Left lobe of liver (tissue), 2 donors: ENCODE data around the gene AMPH. TPM values are rescaled to one million over a fixed set of nuclear protein-coding genes. Genes with fewer than 3 reads are reported as not detected.

Experiments used
- ATAC-seq: fragments of 200-7000 bp; cut with Tn5 transposase; one replicate; pipeline ENCODE4 v1.9.1; 2020; ENCODE audit warnings: mild to moderate bottlenecking, moderate library complexity
- DNase-seq: peaks from one replicate; pipeline ENCODE4 v3.0.0-alpha.2; 2020; ENCODE audit warnings: low spot score
- total RNA-seq: library from RNA; stranded (reverse); gene quantifications from one replicate; pipeline ENCODE4 v1.2.1, GENCODE V29; 2021
- donor health status: DM: no; HTN: no; CAD: no; lungs with moderate emphysema.
- donor health status: DM: no; HTN: yes; CAD: no.

The AMPH gene
- total RNA-seq, 1 donor from 2014 or later: 1.1 TPM

DNA sequence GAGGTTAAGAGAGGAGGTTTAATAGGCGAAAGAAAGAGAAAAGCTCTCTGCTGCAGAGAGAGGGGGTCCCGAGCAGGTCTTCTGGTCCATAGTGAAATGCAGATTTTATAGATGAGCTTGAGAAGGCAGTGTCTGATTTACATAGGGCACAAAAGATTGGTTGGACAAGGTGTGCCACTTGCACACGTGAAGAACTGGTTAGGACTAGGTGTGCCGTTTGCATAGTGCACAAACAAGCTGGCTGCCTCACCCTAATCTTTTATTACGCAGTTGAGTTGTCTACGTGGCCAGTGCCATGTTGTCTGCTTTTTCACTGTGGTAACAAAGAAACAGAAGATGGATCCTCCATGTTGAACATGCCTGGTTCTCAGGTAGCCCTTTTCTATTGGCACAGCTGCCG, 82.6 kb downstream of the AMPH start:
- ATAC-seq (no peak), DNase-seq (no peak)

DNA sequence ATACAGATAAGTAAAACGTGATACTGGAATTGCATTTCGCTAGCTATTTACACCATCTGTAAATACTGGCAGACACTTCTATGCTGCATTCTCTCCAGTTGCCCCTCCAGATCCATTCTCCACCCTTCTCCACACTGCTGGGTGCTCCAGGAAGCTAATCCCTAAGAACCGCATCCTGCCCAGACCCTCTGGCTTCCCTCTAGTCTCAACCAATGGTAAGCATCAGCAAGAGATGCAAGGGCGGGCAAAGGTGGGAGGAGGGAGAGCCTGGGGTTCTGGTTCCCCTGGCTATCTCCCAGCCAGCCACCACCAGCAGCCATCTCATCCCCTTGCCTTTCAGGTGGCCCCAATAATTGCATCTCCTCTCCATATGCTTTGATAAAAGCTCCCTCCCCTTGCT, 84.4 kb downstream of the AMPH start:
- no peak for ATAC-seq

DNA sequence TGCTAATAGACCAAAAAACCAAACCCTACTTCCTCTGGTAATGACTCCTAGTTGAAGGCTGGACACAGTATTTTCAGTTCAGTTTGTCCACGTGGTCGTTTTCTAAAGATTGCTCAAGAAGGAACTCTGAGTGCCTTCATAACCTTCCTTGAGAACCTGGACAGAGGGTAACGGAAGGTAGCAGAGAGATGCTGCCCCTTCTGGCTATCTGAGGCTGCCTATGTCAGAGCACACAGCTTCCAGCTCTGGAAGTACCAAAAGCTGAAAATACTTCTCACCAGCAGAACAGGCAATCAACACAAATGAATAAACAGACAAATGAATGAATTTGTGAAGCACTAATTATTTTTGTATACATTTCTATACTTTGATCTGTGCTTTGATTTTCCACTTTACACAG, 85.2 kb downstream of the AMPH start:
- DNase-seq (no peak), ATAC-seq (no peak)

More for the DNA sequence above, 84.4 kb downstream of the AMPH start:
- no peak for DNase-seq

DNA sequence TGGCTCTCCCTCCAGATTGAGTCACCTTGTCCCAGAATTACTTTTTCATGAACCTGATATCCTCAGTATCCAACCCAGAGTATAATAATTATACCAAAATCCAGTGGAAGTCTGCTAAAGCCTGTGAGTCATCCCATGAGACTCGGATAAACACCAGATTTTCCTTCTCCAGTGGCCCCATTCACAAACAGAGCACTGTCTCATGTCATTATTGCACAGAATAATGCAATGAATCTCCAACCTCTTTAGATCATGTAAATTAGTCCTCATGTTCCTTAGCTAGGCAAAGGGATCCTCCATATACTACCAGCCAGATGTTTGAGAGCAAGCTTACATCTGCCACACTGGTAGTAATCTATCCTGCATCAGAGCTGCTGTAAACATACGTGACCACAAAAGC, 89.0 kb downstream of the AMPH start:
- ATAC-seq (no peak), DNase-seq (no peak)

DNA sequence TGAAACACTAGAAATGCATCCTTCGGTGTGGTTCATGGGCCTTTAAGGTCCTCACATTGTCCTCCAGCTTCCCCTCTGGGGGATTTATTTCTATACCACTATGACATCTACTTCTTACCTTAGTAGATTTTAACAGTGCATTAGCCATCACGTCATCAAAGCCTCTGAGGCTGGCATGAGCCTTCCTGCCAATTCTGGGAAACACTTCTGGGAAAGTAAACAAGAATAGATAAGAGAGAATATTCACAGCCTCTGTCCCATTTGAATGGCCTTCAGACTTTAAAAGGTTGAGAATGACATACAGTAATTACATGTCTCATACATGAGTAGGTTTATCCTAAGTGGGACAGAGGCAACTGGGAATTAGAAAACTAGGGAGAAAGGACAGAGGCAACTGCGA, 89.7 kb downstream of the AMPH start:
- ATAC-seq (peak; percentile 87), DNase-seq (no peak)

DNA sequence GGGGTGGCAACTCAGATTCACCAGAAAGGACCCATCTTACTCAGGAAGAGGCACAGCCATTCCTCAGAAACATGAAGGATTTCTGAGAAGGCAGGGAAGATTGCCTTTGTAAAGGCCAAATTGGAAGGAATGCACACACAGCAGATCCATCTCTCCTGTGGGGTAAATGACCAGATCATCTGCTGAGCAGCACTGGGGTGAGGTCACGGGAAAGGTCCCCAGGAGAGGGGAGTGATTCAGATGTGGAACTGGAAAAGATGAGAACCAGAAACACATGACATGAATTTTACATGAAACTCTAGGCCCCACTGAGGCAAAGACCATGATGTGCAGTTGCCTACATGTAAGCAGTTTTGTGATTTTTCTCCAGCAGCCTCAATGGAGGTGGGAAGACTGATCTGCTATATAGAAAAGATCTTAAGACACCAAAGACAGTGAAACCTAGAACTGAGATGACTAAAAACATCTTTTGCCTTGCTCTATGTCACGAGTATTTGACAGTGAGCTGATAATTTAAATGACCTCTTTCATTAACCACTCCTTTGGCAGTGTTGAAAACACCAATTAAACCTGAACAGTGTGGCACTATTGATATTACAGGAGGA, 91.6 kb downstream of the AMPH start:
- DNase-seq: no peak
- no peak for ATAC-seq

DNA sequence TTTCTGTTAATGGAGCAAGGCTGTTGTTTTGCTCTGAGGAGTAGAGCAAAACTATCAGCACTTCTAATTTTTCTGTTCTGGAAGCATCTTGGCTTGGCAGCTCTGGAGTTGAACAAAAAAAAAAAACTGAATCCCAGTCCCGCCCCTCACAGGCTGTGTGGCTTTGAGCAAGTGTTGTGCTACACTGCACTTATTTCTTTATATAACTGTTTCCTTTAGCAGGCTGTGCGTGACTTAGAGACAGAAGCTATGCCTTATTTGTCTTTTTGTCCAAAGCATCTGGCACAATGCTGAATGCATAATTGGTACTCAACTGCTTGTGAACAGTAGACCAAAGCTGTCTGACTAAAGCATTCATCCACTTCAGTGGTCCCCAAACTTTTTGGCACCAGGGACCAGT, 96.1 kb downstream of the AMPH start:
- DNase-seq (no peak), ATAC-seq (no peak)

DNA sequence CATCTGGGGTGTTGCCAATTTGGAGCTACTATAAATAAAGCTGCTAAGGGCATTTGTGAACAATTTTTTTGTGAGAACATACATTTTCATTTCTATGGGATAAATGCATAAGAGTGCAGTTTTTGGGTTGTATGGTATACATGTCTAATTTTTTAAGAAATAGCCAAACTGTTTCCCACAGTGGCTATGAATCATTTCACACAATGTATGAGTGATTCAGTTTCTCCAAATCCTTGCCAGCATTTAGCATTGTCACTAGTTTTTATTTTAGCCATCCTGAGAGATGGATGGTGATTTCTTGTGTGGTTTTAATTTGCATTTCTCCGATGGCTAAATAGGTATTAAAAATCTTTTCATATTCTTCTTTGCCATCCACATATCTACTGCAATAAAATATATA, 105.3 kb downstream of the AMPH start:
- no peak for DNase-seq
- ATAC-seq: no peak

DNA sequence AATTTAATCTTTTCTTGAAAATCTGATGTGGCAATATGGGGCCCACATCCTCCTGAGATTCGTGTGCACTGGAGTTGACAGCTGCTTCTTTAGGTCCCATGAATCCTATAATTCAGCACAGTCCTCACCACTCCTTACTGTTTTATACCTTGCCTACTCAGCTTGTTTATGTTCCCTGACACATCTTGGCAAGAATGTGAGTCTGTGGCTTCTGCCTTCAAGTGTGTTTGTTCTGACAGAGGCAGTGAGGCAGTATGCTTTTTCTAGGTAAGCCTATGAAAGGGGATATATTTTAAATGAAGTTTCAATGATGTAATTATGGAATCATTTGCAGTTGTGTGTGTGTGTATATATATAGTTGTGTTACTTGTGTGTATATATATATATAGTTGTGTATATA, 106.4 kb downstream of the AMPH start:
- DNase-seq (no peak), ATAC-seq (no peak)

DNA sequence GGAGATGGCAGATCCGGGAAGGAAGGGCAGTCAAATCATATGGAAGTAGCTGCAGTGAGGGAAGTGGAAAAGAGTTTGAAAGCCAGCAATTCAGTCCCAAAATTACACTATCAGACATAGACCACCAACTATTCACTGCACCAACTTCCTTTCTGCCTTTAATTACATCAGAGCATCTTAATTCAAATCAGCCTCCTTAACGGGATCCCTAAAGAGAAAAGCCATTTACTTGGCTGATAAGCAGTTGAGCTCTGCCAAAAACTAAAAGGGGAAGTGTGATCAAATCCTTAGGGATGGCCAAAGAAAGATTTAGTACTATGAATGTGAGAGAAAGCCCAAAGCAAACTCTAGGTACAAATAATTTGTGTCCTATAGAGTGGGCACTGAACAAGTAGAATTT, 110.4 kb downstream of the AMPH start:
- no peak for ATAC-seq
- no peak for DNase-seq

DNA sequence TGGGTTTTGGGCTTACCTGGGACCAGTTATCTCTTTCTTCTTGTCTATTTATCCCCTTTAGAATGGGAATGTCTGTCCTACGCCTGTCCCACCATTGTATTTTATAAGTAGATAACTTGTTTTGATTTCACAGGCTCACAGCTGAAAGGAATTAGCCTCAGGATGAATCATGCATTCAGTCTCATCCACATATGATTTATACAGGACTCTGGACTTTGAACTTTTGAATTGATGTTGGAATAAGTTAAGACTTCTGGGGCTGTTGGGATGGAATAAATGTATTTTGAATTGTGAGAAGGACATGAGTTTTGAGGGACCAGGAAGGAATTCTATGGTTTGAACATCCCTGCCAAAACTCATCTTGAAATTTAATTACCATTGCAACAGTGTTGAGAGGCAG, 112.6 kb downstream of the AMPH start:
- DNase-seq (no peak), ATAC-seq (no peak)

DNA sequence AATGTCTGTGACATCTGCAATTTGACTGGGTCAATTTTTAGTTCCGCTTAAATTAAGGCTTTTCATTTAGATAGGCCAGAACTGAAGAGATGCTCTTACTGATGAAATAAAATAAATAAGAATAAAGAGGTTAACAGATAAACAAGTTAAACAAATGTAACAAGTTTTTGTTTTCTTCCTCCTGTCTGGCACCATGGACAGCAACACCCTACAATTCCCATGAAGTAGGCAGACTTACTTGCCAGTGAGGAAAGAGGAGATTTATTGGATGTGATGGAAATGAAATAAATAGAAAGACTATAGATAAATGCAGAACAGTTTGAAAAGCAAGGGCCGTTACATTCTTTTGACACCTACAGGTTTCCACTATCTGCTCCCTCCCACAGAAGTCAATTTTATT, 118.5 kb downstream of the AMPH start:
- ATAC-seq (no peak), DNase-seq (no peak)

DNA sequence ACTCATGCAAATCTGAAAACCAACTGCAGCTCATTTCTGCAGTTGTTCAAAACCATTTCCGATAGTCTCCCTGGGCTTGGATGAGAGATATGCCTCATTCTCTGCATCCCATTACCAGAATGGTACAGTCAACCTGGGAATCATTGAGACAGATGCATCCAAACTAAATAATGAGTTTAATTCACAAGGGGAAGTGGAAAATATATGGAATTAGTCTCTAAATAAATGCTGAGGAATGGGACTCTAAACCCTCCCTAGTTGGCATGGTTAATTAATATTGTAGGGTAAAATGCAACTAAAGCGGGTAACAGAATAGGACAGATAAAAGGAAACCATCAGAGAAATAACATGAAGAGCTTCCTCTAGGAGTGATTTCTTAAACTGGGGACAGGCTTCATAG, 118.9 kb downstream of the AMPH start:
- no peak for ATAC-seq
- DNase-seq: no peak

DNA sequence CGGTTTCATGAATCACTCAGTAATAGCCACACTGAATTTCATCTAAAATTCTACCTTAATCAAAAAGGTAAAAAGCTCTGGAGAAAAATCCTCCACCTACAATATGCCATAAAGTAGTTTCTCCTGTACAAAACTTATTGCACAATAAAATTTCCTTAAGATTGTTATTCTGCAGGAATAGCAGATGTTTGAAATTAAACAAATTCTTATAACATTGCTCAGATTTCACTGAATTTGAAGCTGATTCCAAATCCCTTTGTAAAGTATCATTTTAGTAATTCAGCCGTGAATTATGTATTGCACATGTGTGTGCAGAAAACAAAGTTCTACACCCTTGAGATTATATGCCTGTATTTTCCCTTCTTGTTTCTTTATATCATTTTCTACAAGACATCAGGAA, 123.8 kb downstream of the AMPH start:
- ATAC-seq: no peak
- DNase-seq: no peak

DNA sequence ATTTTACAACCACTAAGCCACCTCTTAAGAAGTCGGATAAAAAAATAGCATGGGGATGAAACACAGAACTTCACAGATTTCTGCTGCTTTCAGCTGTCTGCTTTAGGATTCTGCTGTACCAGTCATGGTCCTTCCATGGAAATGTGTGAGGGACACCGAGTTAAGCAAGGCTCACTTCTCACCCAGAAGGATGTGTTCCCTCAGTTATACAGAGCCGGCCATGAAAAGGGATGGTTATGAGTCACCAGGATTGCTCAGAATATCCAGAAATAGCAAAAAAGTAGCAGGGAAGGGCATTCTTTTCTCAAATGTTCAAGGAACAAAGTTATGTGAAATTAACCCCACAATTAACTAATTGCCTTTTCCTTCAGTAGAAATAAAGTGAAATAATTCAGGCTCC, 124.4 kb downstream of the AMPH start:
- ATAC-seq: no peak
- DNase-seq: no peak

DNA sequence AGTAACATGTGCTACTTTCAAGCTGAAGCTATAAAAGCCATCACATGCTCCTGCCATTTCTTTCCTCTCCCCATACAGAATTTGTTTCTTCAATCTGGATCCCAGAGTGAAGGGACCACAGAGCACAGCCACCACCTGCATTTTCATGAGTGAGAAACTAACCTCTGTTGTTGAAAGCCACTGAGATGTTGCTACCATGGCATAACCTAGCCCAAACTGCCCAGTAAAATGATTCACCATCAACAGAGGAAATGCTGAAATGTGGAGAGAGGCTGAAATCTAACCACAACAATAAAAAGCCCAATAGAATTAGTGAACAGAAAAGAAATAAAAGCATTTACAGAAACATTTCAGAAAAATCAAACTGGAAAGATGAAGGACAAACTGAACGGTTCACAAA, 125.2 kb downstream of the AMPH start:
- DNase-seq: no peak
- no peak for ATAC-seq

DNA sequence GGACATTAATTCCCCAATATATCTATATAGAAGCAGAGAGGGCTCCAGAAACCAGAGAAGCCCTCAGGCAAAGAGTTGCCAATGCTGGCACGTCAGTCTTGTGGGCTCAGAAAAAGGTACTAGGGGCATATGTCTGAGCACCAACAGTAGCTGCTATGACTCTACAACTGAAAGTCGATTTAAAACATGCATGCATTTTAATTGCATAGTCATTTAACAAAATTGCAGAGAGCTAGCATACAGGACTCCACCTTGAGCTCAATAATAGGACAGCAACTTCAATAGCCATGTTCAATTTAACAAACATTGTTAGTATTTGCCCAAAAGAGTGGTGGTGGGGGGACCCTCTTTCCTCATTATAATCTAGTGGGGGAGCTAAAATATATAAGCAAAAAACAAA, 126.5 kb downstream of the AMPH start:
- no peak for ATAC-seq
- DNase-seq: no peak

DNA sequence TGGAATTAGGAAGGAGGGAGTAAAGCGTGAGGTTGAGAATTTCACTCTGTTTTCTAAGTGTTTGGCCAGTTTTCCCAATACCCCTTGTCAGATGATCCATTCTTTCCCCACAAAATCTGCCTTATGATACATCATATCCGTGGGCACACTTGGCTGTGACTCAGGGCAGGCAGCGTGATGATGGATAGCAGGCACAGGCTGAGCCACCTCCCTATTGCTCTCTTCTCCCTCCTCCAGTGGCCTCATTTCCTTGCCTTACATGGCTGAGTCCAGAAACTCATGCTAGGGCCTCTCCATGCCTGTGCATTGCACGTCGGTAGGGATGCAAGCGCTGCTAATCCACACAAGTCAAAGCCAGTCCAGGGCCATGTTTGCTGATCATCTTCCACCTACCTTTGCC, 128.3 kb downstream of the AMPH start:
- no peak for ATAC-seq
- DNase-seq: no peak

DNA sequence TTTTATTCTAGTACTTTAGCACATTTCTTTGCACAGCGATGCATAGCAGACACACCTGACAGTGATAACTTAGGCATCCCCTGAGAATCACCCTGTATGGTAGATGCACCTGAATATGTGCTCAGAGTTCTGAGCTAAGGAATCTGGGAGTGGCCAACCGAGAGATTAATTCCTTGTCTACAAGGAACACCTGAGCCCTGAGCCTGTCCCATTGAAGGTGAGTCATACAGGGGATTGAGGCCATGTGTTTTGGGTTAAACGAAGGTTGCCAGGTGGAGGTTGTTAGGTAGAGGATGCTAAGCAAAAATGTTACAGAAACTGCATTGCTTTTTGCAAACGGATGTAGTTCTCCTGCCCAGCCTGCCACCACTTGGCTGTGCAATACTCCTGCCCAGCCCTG, 128.9 kb downstream of the AMPH start:
- no peak for ATAC-seq
- no peak for DNase-seq

DNA sequence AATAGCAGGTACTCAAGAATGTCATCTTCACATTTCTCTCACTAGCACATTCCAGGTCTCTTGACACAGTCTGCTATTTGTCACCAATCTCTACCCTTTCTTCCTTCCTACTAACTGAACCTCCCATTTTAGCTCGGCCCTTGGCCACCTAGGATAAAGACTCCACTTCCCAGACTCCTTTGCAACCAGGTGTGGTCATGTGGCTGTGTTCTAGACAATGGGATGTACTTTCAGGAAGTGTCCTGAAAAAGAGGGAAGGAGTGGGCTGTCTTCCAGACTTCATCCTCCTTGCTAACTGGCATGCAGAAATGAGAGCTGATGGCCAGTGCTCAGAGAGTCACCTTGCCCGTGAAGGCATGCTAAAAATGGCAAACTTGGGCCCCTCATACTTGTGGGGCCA, 139.2 kb downstream of the AMPH start:
- no peak for ATAC-seq
- DNase-seq: no peak

DNA sequence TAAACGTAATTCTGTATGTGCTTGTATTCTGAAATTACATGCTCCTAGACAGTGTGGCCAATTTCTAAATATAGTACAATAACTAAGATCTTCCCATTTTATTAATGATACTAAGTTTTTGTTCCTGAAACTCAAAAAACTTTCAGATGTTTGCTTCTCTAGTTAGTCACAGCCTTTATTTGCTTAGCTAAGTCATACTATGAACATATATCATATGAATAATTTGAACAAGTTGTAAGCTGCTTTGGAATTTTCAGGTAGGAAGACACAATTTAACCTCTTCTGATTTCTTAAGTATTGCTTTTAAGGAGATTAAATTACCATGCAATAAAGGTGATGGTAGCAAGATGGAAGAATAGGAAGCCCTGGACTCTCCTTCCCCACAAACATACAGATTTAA, 148.7 kb downstream of the AMPH start:
- no peak for ATAC-seq
- no peak for DNase-seq

DNA sequence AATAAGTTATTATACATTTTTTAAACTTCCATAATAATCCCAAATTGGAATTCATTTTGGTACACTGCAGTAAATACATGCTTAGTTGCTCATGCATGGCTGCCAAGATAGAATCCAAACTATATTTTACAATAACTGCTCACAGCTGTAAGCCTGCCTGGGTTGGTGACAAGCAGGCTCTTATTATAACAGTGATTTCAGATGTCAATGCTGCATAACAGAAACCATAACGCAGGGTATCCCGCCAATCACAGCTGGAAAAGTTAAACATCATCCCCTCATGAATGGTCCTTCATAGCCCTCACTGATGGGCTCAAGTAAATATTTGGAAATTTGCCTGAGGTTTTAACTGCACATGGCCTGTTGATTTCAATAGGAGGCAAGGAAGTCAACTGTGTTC, 149.8 kb downstream of the AMPH start:
- no peak for ATAC-seq
- no peak for DNase-seq

DNA sequence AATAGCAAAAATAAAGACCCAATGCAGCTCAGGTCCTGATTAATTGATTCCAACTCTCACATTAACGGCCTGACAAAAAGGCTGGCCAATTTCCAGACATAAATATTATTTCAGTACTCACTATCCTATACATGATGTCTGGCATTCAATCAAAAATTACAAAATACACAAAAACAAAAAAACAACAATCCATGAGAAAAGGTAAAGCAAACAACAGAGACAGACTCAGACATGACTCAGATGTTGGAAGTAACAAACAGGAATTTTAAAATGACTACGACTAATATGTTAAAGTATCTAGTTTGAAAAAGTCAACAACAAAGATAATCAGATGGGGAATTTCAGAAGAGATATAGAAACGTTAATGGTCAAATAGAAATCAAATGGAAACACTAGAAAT, 152.8 kb downstream of the AMPH start:
- DNase-seq (no peak), ATAC-seq (no peak)

DNA sequence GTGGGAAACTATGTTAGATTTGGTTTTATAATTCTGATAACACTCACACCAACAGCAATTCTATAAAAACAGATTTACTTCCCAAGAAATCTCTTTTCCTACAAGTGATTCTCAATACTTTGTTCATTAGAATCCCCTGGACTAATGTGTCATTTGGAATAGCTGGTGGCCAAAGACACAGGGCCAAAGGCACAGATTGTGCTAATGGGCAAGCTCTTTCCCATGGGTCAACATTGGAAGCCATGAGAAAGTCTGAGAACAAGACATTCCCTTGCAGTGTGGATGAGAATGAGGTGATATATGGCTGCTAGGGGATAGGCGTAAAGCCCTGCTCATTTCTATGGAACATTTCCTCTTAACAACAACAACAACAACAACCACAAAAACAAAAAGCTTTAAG, 153.8 kb downstream of the AMPH start:
- ATAC-seq: no peak
- DNase-seq: no peak
